GM12801 (cell line): ENCODE data around the gene CIROP.

Source experiments
- CTCF ChIP-seq: IDR thresholded peaks from one replicate; pipeline ENCODE4 v1.5.1; 2011; ENCODE audit warnings: control low read depth; ENCODE audit not compliant: insufficient read length; ENCODE audit errors: extremely low read depth

CIROP gene

GRCh38 chr14:23066855-23067744, 37.7 kb downstream of the CIROP start:
- no peak for TF ChIP-seq CTCF

GRCh38 chr14:23066368-23066767, 38.4 kb downstream of the CIROP start:
- no peak for TF ChIP-seq CTCF

GRCh38 chr14:23063601-23064000, 41.2 kb downstream of the CIROP start:
- TF ChIP-seq CTCF, result no peak

- TF ChIP-seq CTCF, result no peak
These were observed 42.8 kb downstream of the CIROP start for GRCh38 chr14:23062002-23062401.

GRCh38 chr14:23060536-23061260, 44.1 kb downstream of the CIROP start:
- TF ChIP-seq CTCF, result no peak

GRCh38 chr14:23058654-23059504, 45.9 kb downstream of the CIROP start:
- TF ChIP-seq CTCF, result no peak
